ENCODE results near the gene RBAK. TPM values are rescaled to one million over a fixed set of nuclear protein-coding genes. Genes with fewer than 3 reads are reported as not detected.
"Not testable (repeated sequence)": the region's sequence is repeated elsewhere in the genome, so short reads cannot be mapped to it uniquely, and the experiment has no call there.

The RBAK gene
- total RNA-seq, 4 donors from 2014 or later = 10.4 to 21.5 (median 12.2) TPM

DNA sequence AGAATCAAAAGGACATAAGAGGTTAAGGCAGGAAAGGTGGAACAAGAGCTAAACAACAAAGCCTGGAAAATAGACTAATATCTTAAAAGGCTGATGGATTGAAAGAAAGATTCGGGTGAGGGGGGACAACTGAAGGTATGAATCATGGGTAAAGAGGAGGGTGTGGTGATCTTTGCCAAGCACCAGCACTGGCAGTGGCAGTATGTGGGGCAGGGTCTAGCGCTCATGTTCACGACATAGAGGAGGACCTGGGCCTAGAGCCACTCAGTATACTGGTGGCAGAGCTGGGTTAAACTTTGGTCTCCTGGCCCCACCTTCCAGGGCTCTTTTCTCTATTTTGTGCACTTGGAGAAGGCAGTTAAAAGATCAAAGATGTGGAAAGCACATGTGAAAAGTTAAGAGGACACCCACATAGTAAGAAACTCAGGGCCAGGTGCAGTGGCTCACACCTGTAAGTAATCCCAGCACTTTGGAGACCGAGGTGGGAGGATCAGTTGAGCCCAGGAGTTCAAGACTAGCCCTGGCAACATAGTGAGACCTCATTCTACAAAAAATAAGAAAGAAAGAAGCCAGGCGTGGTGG, 46.2 kb upstream of the RBAK start:
- TF ChIP-seq, protein P1, sequence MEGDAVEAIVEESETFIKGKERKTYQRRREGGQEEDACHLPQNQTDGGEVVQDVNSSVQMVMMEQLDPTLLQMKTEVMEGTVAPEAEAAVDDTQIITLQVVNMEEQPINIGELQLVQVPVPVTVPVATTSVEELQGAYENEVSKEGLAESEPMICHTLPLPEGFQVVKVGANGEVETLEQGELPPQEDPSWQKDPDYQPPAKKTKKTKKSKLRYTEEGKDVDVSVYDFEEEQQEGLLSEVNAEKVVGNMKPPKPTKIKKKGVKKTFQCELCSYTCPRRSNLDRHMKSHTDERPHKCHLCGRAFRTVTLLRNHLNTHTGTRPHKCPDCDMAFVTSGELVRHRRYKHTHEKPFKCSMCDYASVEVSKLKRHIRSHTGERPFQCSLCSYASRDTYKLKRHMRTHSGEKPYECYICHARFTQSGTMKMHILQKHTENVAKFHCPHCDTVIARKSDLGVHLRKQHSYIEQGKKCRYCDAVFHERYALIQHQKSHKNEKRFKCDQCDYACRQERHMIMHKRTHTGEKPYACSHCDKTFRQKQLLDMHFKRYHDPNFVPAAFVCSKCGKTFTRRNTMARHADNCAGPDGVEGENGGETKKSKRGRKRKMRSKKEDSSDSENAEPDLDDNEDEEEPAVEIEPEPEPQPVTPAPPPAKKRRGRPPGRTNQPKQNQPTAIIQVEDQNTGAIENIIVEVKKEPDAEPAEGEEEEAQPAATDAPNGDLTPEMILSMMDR (IDR thresholded peaks at IDR 0.05) = no peak
- intact Hi-C loops (cut with DNase I) = no loop called here
- Histone ChIP-seq H3K4me1 (no peaks in the 10 kb centered on the region), H3K36me3 (peaks cover 9 to 16% of the 10 kb centered on the region in 2 donors), H3K9me3 (no peaks in the 10 kb centered on the region), H3K27me3 (no peaks in the 10 kb centered on the region), H3K4me3 (replicated peaks in 1 of 3) (no peak overlapping the region), H3K27ac (no peak overlapping the region)
- 96 to 97% methylated on average over 5 of the region's 5 CpGs for WGBS, 2 donors
- DNase-seq = no peak

DNA sequence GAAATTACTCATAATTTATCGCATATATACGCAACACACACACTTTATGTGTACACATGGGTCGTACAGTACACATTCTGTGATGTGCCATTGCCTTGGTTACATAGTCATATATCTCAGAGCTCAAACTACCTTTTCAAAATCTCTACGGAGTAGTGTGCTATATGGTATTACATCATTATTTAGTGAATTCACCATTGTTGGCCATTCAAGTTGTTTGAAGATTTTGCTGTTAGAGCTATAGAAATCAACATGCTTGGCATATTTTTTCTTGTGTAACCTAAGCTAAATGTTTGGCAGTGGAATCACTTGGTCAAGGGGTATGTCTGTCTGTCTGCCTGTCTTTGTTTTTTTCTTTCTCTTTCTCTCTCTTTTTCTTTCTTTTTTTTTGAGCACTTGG, 44.7 kb upstream of the RBAK start:
- Histone ChIP-seq H3K36me3 (peaks cover 9 to 16% of the 10 kb centered on the region in 2 donors), H3K9me3 (no peaks in the 10 kb centered on the region), H3K27me3 (no peaks in the 10 kb centered on the region), H3K4me1 (no peaks in the 10 kb centered on the region), H3K27ac (no peak overlapping the region), H3K4me3 (replicated peaks in 1 of 3) (no peak overlapping the region)
- TF ChIP-seq, protein P1 (IDR thresholded peaks at IDR 0.05) = no peak
- no peak for TF ChIP-seq POLR2A (IDR thresholded peaks at IDR 0.05)
- no peak for DNase-seq
- WGBS, 2 donors = 89 to 93% methylated on average over 4 of the region's 4 CpGs
- intact Hi-C loops (cut with DNase I) = no loop called here

DNA sequence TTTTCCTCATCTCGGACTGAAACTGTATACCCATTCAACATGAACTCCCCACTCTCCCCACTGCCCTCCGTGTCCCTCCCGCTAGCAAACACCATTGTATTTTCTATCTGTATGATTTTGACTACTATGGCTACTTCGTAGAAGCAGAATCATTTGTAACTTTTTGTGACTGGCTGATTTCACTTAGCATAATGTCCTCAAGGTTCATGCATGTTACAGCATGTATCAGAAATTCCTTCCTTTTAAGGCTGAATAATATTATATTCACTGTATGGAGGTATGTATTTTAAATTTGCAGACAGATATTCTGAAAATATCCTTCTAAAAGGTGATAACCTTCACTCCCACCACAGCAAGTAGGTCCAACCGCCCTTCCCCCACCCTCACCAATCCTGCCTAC, 43.7 kb upstream of the RBAK start:
- 94 to 96% methylated on average over 5 of the region's 5 CpGs for WGBS, 2 donors
- DNase-seq = no peak
- Histone ChIP-seq H3K36me3 (peaks cover 7 to 12% of the 10 kb centered on the region in 2 donors), H3K27me3 (no peaks in the 10 kb centered on the region), H3K4me1 (no peaks in the 10 kb centered on the region), H3K9me3 (no peaks in the 10 kb centered on the region), H3K4me3 (replicated peaks in 1 of 3) (no peak overlapping the region), H3K27ac (no peak overlapping the region)
- intact Hi-C loops (cut with DNase I) = no loop called here
- no peak for TF ChIP-seq POLR2A (IDR thresholded peaks at IDR 0.05)
- TF ChIP-seq, protein P1 (IDR thresholded peaks at IDR 0.05) = no peak

DNA sequence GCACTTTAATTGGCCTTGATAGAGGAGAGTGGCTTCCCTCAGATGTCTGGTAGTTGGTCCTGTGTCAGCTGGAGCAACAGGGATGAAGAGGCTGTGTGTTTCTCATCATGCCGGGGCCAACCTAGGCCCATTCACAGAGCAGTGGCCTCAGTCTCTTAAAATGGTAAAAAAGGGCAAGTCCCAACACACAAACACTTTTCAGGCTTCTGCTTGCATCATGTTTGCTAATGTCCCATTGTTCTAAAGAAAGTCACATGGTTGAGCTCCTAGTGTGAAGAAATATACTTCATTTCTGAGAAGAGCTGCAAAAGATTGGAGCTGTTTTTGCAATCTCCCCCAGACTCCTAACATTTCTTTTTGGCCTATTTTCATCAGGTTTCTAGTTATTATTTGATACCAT, 40.6 kb upstream of the RBAK start:
- DNase-seq = no peak
- Histone ChIP-seq H3K4me3 (replicated peaks in 1 of 3) (no peak overlapping the region), H3K27ac (no peak overlapping the region), H3K27me3 (no peaks in the 10 kb centered on the region), H3K9me3 (no peaks in the 10 kb centered on the region), H3K36me3 (peaks cover 0 to 3% of the 10 kb centered on the region in 2 donors), H3K4me1 (no peaks in the 10 kb centered on the region)
- TF ChIP-seq POLR2A (IDR thresholded peaks at IDR 0.05) = no peak
- TF ChIP-seq, protein P1 (IDR thresholded peaks at IDR 0.05) = no peak
- intact Hi-C loops (cut with DNase I) = no loop called here
- WGBS, 2 donors = 94 to 100% methylated on average over 1 of the region's 1 CpG

DNA sequence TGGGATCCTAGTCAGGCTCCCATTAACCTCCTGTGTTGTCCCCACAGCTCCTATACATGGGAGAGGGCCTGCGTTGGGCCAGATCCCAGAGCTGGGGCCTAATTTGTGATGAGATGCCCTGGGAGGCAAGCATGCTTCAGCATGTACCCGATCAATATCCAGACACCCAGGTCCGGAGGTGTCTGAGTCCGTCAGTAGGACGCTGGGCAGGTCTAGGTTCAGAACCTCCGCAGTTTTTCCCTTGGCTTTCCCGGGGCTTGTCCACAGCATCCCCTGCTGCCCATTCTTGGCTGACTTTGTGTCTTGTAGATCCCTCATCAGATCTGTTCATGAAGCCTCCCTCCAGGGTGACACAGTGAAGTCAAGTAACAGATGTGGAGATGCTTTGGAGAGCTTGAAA, 32.7 kb upstream of the RBAK start:
- no peaks in the 10 kb centered on the region for H3K9me3 ChIP-seq
- WGBS, 2 donors = 87 to 97% methylated on average over 7 of the region's 7 CpGs

DNA sequence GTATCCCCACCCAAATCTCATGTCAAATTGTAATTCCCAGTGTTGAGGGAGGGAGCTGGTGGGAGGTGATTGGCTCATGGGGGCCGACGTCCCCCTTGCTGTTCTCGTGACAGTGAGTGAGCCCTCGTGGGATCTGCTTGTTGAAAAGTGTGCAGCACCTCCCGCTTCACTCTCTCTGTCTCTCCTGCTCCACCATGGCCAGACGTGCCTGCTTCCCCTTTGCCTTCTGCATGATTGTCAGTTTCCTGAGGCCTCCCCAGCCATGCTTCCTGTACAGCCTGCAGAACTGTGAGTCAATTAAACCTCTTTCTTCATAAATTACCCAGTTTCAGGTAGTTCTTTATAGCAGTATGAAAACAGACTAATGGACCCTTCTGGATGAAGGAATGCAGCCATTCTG, 29.7 kb upstream of the RBAK start:
- H3K4me1 ChIP-seq; H3K9me3 ChIP-seq; DNase-seq; H3K36me3 ChIP-seq; H3K27me3 ChIP-seq; H3K4me3 ChIP-seq (replicated peaks in 1 of 3); H3K27ac ChIP-seq; intact Hi-C loops (cut with DNase I): not testable (repeated sequence)
- WGBS, 2 donors = 80 to 82% methylated on average over 6 of the region's 6 CpGs

More for the DNA sequence above, 32.7 kb upstream of the RBAK start:
- intact Hi-C loops (cut with DNase I) = no loop called here
- Histone ChIP-seq H3K27ac (no peak overlapping the region), H3K4me1 (no peaks in the 10 kb centered on the region), H3K27me3 (no peaks in the 10 kb centered on the region), H3K36me3 (peaks cover 0 to 3% of the 10 kb centered on the region in 2 donors), H3K4me3 (replicated peaks in 1 of 3) (no peak overlapping the region)
- TF ChIP-seq, protein P1 (IDR thresholded peaks at IDR 0.05) = no peak
- no peak for TF ChIP-seq POLR2A (IDR thresholded peaks at IDR 0.05)
- no peak for DNase-seq

DNA sequence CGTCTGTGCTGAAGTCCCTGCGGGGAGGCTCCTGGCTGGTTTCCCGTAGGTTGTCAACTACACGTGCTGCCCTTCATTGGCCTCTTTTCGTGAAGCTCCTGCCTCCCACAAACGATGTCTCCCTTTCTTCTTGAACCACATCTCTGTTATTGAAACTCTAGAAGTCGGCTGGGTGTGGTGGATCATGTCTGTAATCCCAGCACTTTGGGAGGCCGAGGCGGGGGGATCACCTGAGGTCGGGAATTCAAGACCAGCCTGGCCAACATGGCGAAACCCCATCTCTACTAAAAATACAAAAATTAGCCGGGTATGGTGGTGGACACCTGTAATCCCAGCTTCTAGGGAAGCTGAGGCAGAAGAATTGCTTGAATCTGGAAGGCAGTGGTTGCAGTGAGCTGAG, 28.0 kb upstream of the RBAK start:
- WGBS, 2 donors = 89 to 93% methylated on average over 12 of the region's 12 CpGs
- H3K9me3 ChIP-seq; intact Hi-C loops (cut with DNase I); H3K27me3 ChIP-seq; H3K4me1 ChIP-seq; H3K4me3 ChIP-seq (replicated peaks in 1 of 3); H3K27ac ChIP-seq; H3K36me3 ChIP-seq; DNase-seq: not testable (repeated sequence)
